SKM-1 treated with dmso at 0.1 percent for 144 hours (cell line): ENCODE results near the gene CAMK1G.

Experiments
- DNase-seq: peaks from one replicate; lab custom pipeline; 2025; ENCODE audit not compliant: unreplicated experiment; lab: John Stamatoyannopoulos, UW

The CAMK1G gene

GRCh38 chr1:209597499-209597898, 14.0 kb downstream of the CAMK1G start:
- no peak for DNase-seq

- DNase-seq: no peak
Measured at GRCh38 chr1:209598227-209598626, 14.7 kb downstream of the CAMK1G start.

- no peak for DNase-seq
Measured at GRCh38 chr1:209600541-209600940, 17.0 kb downstream of the CAMK1G start.

GRCh38 chr1:209601809-209602657, 18.5 kb downstream of the CAMK1G start:
- DNase-seq: peak; percentile 22

GRCh38 chr1:209603877-209604276, 20.4 kb downstream of the CAMK1G start:
- no peak for DNase-seq

GRCh38 chr1:209607102-209607794, 23.7 kb downstream of the CAMK1G start:
- no peak for DNase-seq

GRCh38 chr1:209607795-209608178, 24.3 kb downstream of the CAMK1G start:
- DNase-seq: no peak

GRCh38 chr1:209609041-209609790, 25.7 kb downstream of the CAMK1G start:
- DNase-seq: no peak

- DNase-seq: no peak
Measured at GRCh38 chr1:209609791-209610630, 26.5 kb downstream of the CAMK1G start.

GRCh38 chr1:209610631-209610905, 27.1 kb downstream of the CAMK1G start:
- DNase-seq: no peak

GRCh38 chr1:209611771-209612570, 28.5 kb downstream of the CAMK1G start:
- DNase-seq: no peak

- peak; percentile 10 for DNase-seq
Measured at GRCh38 chr1:209612646-209613399, 29.3 kb downstream of the CAMK1G start.

- DNase-seq: no peak
Measured at GRCh38 chr1:209613400-209614150, 30.1 kb downstream of the CAMK1G start.

GRCh38 chr1:209614151-209614420, 30.6 kb downstream of the CAMK1G start:
- DNase-seq: no peak

- no peak for DNase-seq
Measured at GRCh38 chr1:209614906-209615305, 31.4 kb downstream of the CAMK1G start.

GRCh38 chr1:209616366-209617046, 33.0 kb downstream of the CAMK1G start:
- DNase-seq: no peak

- DNase-seq: no peak
Measured at GRCh38 chr1:209617047-209617673, 33.6 kb downstream of the CAMK1G start.

GRCh38 chr1:209617755-209618154, 34.2 kb downstream of the CAMK1G start:
- DNase-seq: no peak
